ENCODE data around the gene NKD2.
"Not testable (repeated sequence)": the region's sequence is repeated elsewhere in the genome, so short reads cannot be mapped to it uniquely, and the experiment has no call there.

NKD2 gene

GRCh38 chr5:1014781-1015221 is 6.2 kb downstream of the NKD2 start:
- no peak for DNase-seq

- no peak for DNase-seq
Measured at GRCh38 chr5:1015507-1015906, 6.9 kb downstream of the NKD2 start.

- DNase-seq: no peak
Measured at GRCh38 chr5:1016036-1016435, 7.4 kb downstream of the NKD2 start.

GRCh38 chr5:1016476-1016875 is 7.9 kb downstream of the NKD2 start:
- DNase-seq: no peak

GRCh38 chr5:1017056-1017455 is 8.5 kb downstream of the NKD2 start:
- no peak for DNase-seq

GRCh38 chr5:1017691-1018455 is 9.3 kb downstream of the NKD2 start:
- DNase-seq: no peak

GRCh38 chr5:1018596-1018995 is 10.0 kb downstream of the NKD2 start:
- DNase-seq: no peak

GRCh38 chr5:1019001-1019905 is 10.7 kb downstream of the NKD2 start:
- no peak for DNase-seq

- no peak for DNase-seq
Measured at GRCh38 chr5:1020452-1020961, 11.9 kb downstream of the NKD2 start.

- DNase-seq: no peak
Measured at GRCh38 chr5:1021136-1021968, 12.8 kb downstream of the NKD2 start.

GRCh38 chr5:1021969-1022336 is 13.4 kb downstream of the NKD2 start:
- not testable (repeated sequence) for DNase-seq

GRCh38 chr5:1026700-1027621 is 18.4 kb downstream of the NKD2 start:
- DNase-seq: no peak

GRCh38 chr5:1027631-1028441 is 19.2 kb downstream of the NKD2 start:
- DNase-seq: no peak

GRCh38 chr5:1028481-1029281 is 20.1 kb downstream of the NKD2 start:
- DNase-seq: no peak

GRCh38 chr5:1029282-1029944 is 20.8 kb downstream of the NKD2 start:
- no peak for DNase-seq

- DNase-seq: no peak
Measured at GRCh38 chr5:1029945-1030625, 21.5 kb downstream of the NKD2 start.

GRCh38 chr5:1030801-1031271 is 22.2 kb downstream of the NKD2 start:
- no peak for DNase-seq

- DNase-seq: no peak
Measured at GRCh38 chr5:1031306-1031959, 22.8 kb downstream of the NKD2 start.
